ENCODE measurements around the gene DISC1. TPM values are rescaled to one million over a fixed set of nuclear protein-coding genes. Genes with fewer than 3 reads are reported as not detected.

DISC1 gene
- polyA plus RNA-seq, 1 of the 3 experiments (the other 2 are of a cell fraction), result 1.7 TPM

DNA sequence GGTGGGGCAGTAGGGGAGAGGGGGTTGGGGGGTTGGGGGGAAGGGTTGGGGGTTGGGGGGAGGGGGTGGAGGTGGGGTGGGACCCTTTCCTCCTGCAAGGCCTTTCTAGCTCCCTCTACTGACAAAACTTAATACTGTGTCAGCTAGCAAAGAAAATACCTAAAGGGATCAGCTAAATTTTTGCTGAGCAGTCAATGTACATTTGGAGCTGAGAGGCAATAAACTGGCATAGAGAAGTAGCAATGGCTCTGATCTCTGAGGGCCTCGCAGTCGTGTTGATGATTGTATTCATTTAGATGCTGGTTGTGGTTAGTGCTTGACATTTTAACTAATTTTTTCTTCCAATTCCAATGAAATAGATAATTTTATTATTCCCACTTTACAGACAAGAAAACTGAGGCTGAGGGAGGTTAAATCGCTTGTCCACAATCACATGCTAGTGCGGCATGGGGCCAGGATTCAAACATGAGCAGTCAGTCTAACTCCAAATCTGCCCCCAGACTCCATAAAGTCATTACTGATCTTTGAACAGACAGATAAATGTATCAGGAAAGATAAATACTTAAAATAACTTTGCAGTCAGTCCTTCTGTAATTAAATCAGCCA lies 357.1 kb downstream of the DISC1 start:
- H3K4me2 ChIP-seq, result no peak overlapping the region
- peaks cover 0 to 14% of the 10 kb centered on the region in 2 experiments; a peak in 2 of 4 replicates for H3K4me1 ChIP-seq (ENCODE audit: control insufficient read depth in 1 of 2, insufficient read depth in 2 of 2, low read depth in 1 of 2, low read length in 1 of 2)
- no peaks in the 10 kb centered on the region for H3F3A ChIP-seq (replicated peaks; ENCODE audit: insufficient read depth)
- POLR2A ChIA-PET, result no interaction called here
- H3K27me3 ChIP-seq (ENCODE audit: insufficient read depth), result no peaks in the 10 kb centered on the region
- H3K9me3 ChIP-seq, result no peaks in the 10 kb centered on the region
- H4K20me1 ChIP-seq (ENCODE audit: insufficient read depth), result no peaks in the 10 kb centered on the region
- H2AFZ ChIP-seq (ENCODE audit: low read depth), result no peak overlapping the region
- H3K36me3 ChIP-seq (replicated peaks in 1 of 2; ENCODE audit: control insufficient read depth in 1 of 2, insufficient read depth in 2 of 2, low read length in 1 of 2), result no peaks in the 10 kb centered on the region
- WGBS (ENCODE audit: low lambda C conversion rate), result 58% methylated on average over 4 of the region's 4 CpGs
- no peaks in the 10 kb centered on the region for H3K9me2 ChIP-seq
- no peak overlapping the region for H3K9ac ChIP-seq
- H3K4me3 ChIP-seq (ENCODE audit: low read depth in 2 of 2, low read length in 1 of 2), result no peak overlapping the region
- no peak overlapping the region for H3K27ac ChIP-seq (ENCODE audit: low read depth in 2 of 2, low read length in 1 of 2)
- TF ChIP-seq MXI1 (IDR thresholded peaks at IDR 0.05; ENCODE audit: low read depth, low read length) (no peak), FOXJ3 (CRISPR knock-in tag; IDR thresholded peaks at IDR 0.05) (no peak), JUND (IDR thresholded peaks at IDR 0.05) (no peak), TCF12 (IDR thresholded peaks at IDR 0.05) (no peak), FOXM1 (IDR thresholded peaks at IDR 0.05; ENCODE audit: low read depth) (no peak), RFX5 (IDR thresholded peaks at IDR 0.05; ENCODE audit: low read length) (no peak), RCOR1 (IDR thresholded peaks at IDR 0.05; ENCODE audit: low read length) (no peak), SIN3A (IDR thresholded peaks at IDR 0.05; ENCODE audit: borderline replicate concordance, low read depth, low read length) (no peak), RAD21 (IDR thresholded peaks at IDR 0.05; ENCODE audit: low read length) (peak; percentile 12; the same call in 1 of the 2 replicates), YY1 (IDR thresholded peaks at IDR 0.05; ENCODE audit: low read depth) (no peak)
- TF ChIP-seq, protein P1, sequence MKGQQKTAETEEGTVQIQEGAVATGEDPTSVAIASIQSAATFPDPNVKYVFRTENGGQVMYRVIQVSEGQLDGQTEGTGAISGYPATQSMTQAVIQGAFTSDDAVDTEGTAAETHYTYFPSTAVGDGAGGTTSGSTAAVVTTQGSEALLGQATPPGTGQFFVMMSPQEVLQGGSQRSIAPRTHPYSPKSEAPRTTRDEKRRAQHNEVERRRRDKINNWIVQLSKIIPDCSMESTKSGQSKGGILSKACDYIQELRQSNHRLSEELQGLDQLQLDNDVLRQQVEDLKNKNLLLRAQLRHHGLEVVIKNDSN (IDR thresholded peaks at IDR 0.05; ENCODE audit: borderline replicate concordance, low read depth), result no peak
- TF ChIP-seq, protein P2, sequence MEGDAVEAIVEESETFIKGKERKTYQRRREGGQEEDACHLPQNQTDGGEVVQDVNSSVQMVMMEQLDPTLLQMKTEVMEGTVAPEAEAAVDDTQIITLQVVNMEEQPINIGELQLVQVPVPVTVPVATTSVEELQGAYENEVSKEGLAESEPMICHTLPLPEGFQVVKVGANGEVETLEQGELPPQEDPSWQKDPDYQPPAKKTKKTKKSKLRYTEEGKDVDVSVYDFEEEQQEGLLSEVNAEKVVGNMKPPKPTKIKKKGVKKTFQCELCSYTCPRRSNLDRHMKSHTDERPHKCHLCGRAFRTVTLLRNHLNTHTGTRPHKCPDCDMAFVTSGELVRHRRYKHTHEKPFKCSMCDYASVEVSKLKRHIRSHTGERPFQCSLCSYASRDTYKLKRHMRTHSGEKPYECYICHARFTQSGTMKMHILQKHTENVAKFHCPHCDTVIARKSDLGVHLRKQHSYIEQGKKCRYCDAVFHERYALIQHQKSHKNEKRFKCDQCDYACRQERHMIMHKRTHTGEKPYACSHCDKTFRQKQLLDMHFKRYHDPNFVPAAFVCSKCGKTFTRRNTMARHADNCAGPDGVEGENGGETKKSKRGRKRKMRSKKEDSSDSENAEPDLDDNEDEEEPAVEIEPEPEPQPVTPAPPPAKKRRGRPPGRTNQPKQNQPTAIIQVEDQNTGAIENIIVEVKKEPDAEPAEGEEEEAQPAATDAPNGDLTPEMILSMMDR (IDR thresholded peaks at IDR 0.05), result peak; percentile 29
- TF ChIP-seq, protein P3, sequence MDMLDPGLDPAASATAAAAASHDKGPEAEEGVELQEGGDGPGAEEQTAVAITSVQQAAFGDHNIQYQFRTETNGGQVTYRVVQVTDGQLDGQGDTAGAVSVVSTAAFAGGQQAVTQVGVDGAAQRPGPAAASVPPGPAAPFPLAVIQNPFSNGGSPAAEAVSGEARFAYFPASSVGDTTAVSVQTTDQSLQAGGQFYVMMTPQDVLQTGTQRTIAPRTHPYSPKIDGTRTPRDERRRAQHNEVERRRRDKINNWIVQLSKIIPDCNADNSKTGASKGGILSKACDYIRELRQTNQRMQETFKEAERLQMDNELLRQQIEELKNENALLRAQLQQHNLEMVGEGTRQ (IDR thresholded peaks at IDR 0.05; ENCODE audit: borderline replicate concordance, low read depth, low read length), result no peak
- TF ChIP-seq, protein P4, sequence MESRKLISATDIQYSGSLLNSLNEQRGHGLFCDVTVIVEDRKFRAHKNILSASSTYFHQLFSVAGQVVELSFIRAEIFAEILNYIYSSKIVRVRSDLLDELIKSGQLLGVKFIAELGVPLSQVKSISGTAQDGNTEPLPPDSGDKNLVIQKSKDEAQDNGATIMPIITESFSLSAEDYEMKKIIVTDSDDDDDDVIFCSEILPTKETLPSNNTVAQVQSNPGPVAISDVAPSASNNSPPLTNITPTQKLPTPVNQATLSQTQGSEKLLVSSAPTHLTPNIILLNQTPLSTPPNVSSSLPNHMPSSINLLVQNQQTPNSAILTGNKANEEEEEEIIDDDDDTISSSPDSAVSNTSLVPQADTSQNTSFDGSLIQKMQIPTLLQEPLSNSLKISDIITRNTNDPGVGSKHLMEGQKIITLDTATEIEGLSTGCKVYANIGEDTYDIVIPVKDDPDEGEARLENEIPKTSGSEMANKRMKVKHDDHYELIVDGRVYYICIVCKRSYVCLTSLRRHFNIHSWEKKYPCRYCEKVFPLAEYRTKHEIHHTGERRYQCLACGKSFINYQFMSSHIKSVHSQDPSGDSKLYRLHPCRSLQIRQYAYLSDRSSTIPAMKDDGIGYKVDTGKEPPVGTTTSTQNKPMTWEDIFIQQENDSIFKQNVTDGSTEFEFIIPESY (IDR thresholded peaks at IDR 0.05; ENCODE audit: borderline replicate concordance, low read depth), result no peak
- CTCF ChIA-PET, result interaction anchor here (0.5 to 1.5 kb wide), 7 partner anchors 9 to 116 kb away, joined by 3 to 6 read pairs (median 3); no protein-coding TSS in a partner anchor
- peak; percentile 17 for DNase-seq
- H3K79me2 ChIP-seq (ENCODE audit: insufficient read depth), result no peaks in the 10 kb centered on the region

Data from SK-N-SH (cell line).